ENCODE measurements around the gene HYAL2.

GRCh38 chr3:50319181-50319893 is 3.2 kb downstream of the HYAL2 start:
- no peak for TF ChIP-seq CTCF (IDR thresholded peaks at IDR 0.05; ENCODE audit: low read depth, low read length)
- no peak for TF ChIP-seq POLR2A (IDR thresholded peaks at IDR 0.05; ENCODE audit: extremely low read depth, insufficient read length)

All from NB4 (cell line).